NT2/D1 (cell line): ENCODE results near the gene HSD17B1.

ENCODE experiments used
- SUZ12 ChIP-seq: IDR thresholded peaks from 2 replicates; pipeline ENCODE4 v1.6.1; 2011; ENCODE audit not compliant: insufficient read length, insufficient read depth; ENCODE audit errors: extremely low read depth
- YY1 ChIP-seq: IDR thresholded peaks from 2 replicates; pipeline ENCODE4 v1.6.1; 2011; ENCODE audit not compliant: insufficient read length, insufficient read depth
- ZNF274 ChIP-seq: IDR thresholded peaks from 2 replicates; pipeline ENCODE4 v1.6.1; 2011; ENCODE audit warnings: mild to moderate bottlenecking, low read depth, low read length

DNA sequence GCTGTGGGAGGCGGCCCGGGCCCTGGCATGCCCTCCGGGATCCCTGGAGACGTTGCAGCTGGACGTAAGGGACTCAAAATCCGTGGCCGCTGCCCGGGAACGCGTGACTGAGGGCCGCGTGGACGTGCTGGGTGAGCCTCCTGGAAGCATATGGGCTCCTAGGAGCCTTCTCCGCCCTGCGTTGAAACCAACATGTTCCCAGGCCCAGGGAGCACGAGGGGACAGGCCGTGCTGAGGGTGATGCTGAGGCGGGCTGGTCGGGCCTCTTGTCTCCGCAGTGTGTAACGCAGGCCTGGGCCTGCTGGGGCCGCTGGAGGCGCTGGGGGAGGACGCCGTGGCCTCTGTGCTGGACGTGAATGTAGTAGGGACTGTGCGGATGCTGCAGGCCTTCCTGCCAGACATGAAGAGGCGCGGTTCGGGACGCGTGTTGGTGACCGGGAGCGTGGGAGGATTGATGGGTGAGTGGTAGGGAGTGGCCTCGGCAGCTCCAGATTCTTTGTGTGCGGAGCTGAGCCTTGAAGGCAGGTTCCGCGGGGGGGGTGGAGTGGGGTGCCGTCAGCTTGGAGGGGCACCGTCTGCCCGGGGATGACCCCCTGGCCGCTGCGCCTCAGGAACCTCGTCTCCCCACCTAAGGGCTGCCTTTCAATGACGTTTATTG is 567 bp downstream of the HSD17B1 start:
- TF ChIP-seq ZNF274 (no peak), YY1 (no peak), SUZ12 (no peak)
